GM23338 (cell line): Measurements from ENCODE around the gene ALOX5AP.

ENCODE experiments used
- CTCF ChIP-seq, 2 experiments: fragments of 200-600 bp in 1 of 2; sonication (generic) in 1 of 2; conservative IDR thresholded peaks; 2 replicates each; pipeline versions ENCODE4 v1.5.1 to v1.6.1; 2016 to 2017; ENCODE audit warnings: antibody characterized with exemption in 2 of 2, low read depth in 2 of 2, mild to moderate bottlenecking in 2 of 2, moderate library complexity in 1 of 2
- NANOG ChIP-seq: IDR thresholded peaks from 2 replicates; pipeline ENCODE4 v1.6.1; 2016; ENCODE audit warnings: antibody characterized with exemption, borderline replicate concordance

GRCh38 chr13:30750036-30750435, 14.7 kb downstream of the ALOX5AP start:
- TF ChIP-seq CTCF (conservative IDR thresholded peaks at IDR 0.05; ENCODE audit: low read depth in 2 of 2) = no peak
- TF ChIP-seq NANOG = no peak
